PC-9 (cell line): ENCODE data around the gene ALDOB.

ENCODE experiments used
- EZH2 ChIP-seq: fragments of 200-600 bp; sonication (generic); IDR thresholded peaks from 2 replicates; pipeline ENCODE4 v1.8.0; 2017; ENCODE audit warnings: antibody characterized with exemption, low read depth
- TF ChIP-seq, protein P1 (sequence below): fragments of 200-600 bp; sonication (generic); conservative IDR thresholded peaks from 2 replicates; pipeline ENCODE4 v1.6.1; 2017; ENCODE audit warnings: mixed run types, antibody characterized with exemption, mild to moderate bottlenecking, moderate library complexity

DNA sequence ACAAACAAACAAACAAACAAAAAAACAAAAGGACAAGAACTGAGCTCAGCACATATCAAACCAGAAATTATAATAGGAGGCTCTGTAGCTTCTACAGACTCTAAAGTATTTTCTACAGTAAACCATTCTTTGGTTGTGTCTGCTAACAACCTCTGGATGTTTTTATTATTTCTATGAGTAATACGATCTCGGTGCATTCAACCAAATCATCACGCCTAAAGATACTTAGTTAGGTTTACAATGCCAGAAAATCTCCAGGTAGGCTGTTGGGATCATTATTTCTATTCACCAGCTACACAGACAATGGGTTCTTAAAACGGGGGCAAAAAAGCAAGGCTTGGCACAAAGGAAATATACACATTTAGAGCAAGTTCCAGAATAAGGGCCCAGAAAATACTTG is 41.6 kb upstream of the ALDOB start:
- TF ChIP-seq, protein P1, sequence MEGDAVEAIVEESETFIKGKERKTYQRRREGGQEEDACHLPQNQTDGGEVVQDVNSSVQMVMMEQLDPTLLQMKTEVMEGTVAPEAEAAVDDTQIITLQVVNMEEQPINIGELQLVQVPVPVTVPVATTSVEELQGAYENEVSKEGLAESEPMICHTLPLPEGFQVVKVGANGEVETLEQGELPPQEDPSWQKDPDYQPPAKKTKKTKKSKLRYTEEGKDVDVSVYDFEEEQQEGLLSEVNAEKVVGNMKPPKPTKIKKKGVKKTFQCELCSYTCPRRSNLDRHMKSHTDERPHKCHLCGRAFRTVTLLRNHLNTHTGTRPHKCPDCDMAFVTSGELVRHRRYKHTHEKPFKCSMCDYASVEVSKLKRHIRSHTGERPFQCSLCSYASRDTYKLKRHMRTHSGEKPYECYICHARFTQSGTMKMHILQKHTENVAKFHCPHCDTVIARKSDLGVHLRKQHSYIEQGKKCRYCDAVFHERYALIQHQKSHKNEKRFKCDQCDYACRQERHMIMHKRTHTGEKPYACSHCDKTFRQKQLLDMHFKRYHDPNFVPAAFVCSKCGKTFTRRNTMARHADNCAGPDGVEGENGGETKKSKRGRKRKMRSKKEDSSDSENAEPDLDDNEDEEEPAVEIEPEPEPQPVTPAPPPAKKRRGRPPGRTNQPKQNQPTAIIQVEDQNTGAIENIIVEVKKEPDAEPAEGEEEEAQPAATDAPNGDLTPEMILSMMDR, result no peak
- TF ChIP-seq EZH2, result no peak
